GM10248 (cell line): Measurements from ENCODE around the gene ZMIZ1.

Experiments used
- CTCF ChIA-PET: fragments of 300-600 bp; sonication (Branson Sonifier 250); formaldehyde crosslinking; extraction: SDS; loops from one replicate; lab custom pipeline; 2021; ENCODE audit warnings: antibody characterized with exemption; lab: Yijun Ruan, JAX
- POLR2A ChIA-PET: fragments of 350-650 bp; sonication (Branson Sonifier 250); formaldehyde crosslinking; extraction: SDS; loops from one replicate; lab custom pipeline; 2020; ENCODE audit warnings: antibody characterized with exemption; lab: Yijun Ruan, JAX
- DNase-seq: peaks from one replicate; pipeline ENCODE4 v3.0.0; 2012; ENCODE audit errors: extremely low spot score
- TF ChIP-seq, protein P1 (sequence below): IDR thresholded peaks from 2 replicates; pipeline ENCODE4 v1.5.1; 2012; ENCODE audit warnings: mild to moderate bottlenecking, low read depth; ENCODE audit errors: extremely low read depth, missing control alignments, control extremely low read depth

The ZMIZ1 gene

DNA sequence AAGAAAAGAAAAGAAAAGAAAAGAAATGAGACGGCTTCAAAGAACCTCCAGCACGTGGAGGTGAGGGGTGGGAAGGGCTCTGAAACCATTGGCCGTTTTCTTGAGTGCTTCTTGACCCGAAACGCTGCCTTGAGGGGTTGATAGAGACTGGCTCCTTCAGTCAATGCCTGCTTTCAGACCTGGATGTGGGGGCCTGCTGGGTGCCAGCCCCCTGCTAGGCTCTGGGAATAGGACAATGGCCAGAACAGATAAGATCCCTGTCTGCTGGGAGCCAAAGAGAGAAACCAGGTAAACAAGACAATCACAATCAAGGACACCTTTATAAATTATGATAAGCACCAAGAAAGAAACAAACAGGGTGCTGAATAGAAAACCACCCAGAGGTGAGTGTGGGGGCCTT is 27.7 kb downstream of the ZMIZ1 start:
- ChIA-PET POLR2A (no interaction called here), CTCF (no interaction called here)
- no peak for DNase-seq

DNA sequence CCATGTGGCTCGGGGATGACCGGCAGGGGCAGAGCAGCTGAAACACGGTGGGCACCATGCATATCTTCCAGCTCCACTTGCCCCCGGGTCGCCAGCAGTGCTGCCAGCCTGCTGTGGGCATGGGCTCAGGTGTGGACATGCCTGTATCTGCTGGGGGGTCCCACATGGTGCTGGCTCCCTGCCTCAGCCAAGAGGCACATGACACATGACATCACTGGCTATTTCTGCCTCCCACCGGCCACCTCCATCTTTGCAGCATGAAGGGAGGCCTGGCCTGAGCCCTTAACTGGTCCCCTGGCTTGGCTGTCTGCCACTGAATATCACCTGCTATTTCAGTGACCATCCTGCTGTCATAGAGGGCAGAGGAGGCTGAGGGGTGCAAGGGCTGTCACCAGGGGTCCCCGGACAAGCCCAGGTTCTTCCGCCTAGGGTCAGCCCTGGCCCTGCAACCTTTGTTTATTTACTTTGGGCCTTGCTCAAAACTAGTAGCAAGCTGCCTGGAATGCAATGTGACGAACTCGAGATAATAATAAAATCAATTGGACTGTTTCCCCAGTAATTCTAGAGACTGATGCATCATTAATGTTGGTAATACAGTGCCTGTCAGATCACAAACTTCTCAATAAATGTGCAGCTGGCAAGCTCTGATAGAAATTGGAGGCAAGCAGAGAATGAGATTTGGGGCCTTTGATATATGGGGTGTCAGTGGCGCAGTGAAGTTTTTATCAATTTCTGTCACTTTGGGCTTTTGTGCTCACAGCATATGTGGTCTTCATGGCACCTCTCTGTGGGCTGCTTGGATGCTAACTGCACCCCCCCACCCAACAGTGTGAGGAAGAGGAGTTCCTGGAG is 28.5 kb downstream of the ZMIZ1 start:
- ChIA-PET POLR2A (no interaction called here), CTCF (interaction anchor here (1.3 kb wide), 1 partner anchor 9 kb away, joined by 6 read pairs; no protein-coding TSS in a partner anchor)
- TF ChIP-seq, protein P1, sequence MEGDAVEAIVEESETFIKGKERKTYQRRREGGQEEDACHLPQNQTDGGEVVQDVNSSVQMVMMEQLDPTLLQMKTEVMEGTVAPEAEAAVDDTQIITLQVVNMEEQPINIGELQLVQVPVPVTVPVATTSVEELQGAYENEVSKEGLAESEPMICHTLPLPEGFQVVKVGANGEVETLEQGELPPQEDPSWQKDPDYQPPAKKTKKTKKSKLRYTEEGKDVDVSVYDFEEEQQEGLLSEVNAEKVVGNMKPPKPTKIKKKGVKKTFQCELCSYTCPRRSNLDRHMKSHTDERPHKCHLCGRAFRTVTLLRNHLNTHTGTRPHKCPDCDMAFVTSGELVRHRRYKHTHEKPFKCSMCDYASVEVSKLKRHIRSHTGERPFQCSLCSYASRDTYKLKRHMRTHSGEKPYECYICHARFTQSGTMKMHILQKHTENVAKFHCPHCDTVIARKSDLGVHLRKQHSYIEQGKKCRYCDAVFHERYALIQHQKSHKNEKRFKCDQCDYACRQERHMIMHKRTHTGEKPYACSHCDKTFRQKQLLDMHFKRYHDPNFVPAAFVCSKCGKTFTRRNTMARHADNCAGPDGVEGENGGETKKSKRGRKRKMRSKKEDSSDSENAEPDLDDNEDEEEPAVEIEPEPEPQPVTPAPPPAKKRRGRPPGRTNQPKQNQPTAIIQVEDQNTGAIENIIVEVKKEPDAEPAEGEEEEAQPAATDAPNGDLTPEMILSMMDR: no peak
- no peak for DNase-seq

More for the DNA sequence above, 27.7 kb downstream of the ZMIZ1 start:
- TF ChIP-seq, protein P1: no peak

DNA sequence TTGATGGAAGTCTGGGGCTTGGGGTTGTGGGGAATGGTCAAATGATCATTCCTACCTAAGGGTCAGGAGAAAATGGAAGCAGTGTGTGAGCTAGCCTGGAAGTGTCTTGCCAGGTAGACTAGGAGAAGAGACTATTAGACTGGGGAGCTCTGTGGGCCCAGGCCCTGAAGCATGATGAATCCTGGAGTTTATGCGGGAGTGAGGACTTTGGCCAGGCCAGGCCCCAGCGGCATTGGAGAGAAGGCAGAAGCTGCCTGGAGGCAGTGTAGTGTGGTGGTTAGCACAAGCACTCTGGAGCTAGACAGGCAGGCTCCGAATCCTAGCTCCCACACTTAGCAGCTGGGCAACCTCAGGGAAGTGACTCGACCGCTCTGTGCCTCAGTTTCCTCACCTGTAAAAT is 29.3 kb downstream of the ZMIZ1 start:
- DNase-seq: no peak
- CTCF ChIA-PET: interaction anchor here (0.7 to 1.3 kb wide), 4 partner anchors 10 to 97 kb away, joined by 3 to 6 read pairs (median 4); no protein-coding TSS in a partner anchor
- POLR2A ChIA-PET: interaction anchor here (0.5 kb wide), 1 partner anchor 277 kb away, joined by 3 read pairs; no protein-coding TSS in a partner anchor
- TF ChIP-seq, protein P1: no peak

DNA sequence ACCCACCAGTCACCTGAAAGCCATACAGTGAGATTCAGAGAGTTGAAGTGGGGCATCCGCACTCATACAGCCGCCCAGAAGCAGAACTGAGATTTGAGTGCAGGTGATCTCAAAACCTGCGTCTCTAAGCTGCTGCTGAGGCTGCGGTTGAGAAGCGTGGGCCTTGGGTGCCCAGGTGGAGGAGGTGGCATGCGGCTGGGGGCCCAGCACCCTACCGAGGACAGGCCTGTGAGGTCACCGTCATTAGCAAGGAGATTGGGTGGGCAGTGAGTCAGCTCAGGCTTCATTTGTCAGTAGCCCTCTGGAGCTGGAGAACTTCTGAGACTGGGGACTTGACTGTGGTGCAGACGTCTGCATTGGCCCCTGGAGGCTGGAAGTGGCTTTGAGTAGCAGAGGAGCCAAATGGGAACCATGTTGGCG is 29.8 kb downstream of the ZMIZ1 start:
- ChIA-PET CTCF (interaction anchor here (0.7 to 1.3 kb wide), 4 partner anchors 11 to 96 kb away, joined by 3 to 6 read pairs (median 4); no protein-coding TSS in a partner anchor), POLR2A (interaction anchor here (0.5 kb wide), 1 partner anchor 277 kb away, joined by 3 read pairs; no protein-coding TSS in a partner anchor)
- DNase-seq: peak; percentile 69

DNA sequence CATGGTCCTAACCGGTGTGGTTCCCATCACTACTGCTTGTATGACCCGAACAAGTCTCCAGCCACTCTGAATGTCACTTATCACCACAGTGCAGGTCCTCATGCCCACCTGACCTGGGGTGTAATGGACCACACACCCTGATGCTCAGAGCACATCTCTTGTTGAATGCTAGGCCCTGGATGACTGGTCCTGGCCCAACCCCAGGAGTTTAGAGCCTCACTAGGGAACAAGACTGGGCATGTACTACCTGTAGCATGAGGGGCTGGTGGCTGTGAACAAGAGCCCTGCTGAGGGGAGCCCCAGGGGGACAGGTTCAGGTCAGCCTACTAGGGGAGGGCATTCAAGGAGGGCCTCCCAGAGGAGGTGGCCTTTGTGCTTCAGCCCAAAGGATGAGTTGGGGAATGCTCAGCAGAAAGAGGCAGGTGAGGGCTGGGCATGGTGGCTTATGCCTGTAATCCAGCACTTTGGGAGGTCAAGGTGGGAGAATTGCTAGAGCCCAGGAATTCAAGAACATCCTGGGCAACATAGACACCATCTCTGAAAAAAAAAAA is 31.2 kb downstream of the ZMIZ1 start:
- ChIA-PET CTCF (interaction anchor here (1.1 kb wide), 1 partner anchor 14 kb away, joined by 3 read pairs; no protein-coding TSS in a partner anchor), POLR2A (no interaction called here)
- DNase-seq: no peak
- TF ChIP-seq, protein P1: no peak

More for the DNA sequence above, 29.8 kb downstream of the ZMIZ1 start:
- TF ChIP-seq, protein P1: no peak

DNA sequence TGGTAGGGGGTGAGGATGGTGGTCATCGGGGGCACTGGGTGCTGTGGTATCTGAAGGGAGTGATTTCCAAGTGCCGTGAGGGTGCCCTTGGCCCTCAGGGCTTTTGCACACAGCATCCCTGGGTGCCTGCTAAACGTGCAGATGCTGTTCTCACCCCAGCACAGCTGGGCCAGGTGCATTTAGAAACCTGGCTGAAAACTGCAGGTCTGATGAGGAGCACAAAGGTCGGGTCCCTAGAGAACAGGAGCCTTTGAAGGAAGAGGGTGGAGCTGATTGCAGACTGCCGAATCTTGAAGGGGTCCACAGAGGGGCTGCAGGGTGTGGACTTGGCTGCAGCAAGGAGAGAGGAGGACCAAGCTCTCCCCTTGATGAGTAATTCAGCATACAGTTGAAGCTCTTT is 32.0 kb downstream of the ZMIZ1 start:
- ChIA-PET CTCF (interaction anchor here (1.1 kb wide), 2 partner anchors 11 to 13 kb away, joined by 3 read pairs; no protein-coding TSS in a partner anchor), POLR2A (no interaction called here)
- TF ChIP-seq, protein P1: no peak
- DNase-seq: no peak
